Measurements from ENCODE around the gene DLK2.
"Not testable (repeated sequence)": the region's sequence is repeated elsewhere in the genome, so short reads cannot be mapped to it uniquely, and the experiment has no call there.

DLK2 gene

DNA sequence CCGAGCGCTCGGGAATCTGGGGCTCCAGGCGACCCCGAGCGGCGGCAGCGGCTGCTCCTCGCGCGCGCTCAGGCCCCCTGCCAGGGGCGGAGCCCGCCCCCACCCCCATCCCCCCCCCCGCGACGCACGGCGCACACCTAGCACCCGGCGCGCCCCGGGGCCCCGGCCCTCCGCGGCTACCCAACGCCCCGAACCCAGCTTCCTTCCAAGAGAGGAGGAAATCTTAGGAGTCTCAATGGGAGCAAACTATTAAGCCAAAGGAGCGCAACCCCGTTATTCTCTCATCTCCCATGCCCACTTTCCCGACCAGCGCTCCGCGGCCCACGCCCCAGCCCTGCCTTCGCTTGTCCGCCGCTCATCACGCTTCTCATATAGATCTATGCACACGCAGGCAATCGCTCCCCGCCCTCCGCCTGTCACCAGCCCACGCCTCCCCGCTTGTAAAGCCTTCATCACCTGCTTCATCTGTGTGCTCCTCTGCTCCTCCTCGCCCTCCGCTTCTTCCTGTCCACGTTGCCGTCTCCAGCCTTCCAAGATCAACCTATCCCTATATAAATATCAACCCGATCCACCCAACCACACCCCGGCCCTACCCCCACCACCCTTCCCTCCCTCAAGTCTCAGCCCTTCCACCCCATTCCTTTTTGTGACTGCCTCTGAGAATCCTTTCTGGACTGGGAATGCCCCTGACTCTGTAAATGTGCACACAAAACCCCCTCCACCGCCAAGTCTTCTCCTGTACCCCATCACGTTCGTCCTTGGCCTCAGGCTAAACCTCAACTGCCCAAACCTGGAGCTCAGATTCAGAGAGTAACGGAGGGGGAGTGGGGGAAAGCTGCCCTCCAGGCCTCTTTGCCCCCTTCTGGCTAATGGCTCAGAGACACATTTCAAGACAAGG is at the start of gene DLK2:
Gene DLK2 (minus strand): TSS at position 18 of the 898 bp plus-strand sequence. CDS start 723 bp downstream, outside the sequence.
- no peak for DNase-seq (ENCODE audit: low read depth)

- DNase-seq (ENCODE audit: low read depth) = no peak
These were observed 48.1 kb upstream of the DLK2 start for GRCh38 chr6:43503443-43503842.

DNA sequence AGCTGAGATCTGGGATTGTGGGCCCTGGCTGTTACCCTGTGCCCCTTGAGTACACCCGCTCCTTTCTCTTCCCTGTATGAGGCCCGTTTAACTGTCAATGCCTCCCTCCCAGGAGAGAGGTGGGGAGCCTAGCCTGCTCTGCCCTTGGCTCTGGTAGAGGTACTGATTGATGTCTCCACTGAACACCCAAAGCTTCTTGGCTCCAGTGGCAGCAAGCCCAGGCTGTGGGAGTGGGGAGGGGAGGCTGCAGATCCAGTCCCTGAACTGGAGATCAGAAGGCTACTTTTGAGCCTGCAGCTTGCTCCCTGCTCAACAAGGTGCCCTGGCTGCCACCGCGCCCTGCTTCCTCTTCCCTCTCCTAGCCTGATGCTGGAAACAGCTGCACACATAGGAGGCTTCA is 47.3 kb upstream of the DLK2 start:
- DNase-seq (ENCODE audit: low read depth) = no peak

DNA sequence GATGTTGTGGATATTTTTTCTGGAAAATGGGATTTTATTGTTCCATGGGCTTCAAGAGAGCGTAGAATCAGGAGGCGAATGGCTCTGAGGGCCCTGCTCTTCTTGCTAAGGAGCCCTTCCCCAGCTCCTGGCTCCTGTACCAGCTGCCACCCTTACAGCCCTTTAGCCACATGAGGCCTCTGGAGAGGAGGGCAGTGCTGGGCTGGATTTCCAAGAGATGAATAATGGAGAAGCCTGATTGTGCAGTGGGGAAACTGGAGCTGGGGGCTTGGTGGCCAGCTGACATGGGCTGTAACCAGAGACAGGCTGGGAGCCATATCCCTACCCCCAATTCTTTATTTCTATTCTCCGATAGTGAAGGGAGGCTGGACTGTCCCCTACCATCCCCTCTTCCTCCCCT is 45.6 kb upstream of the DLK2 start:
- no peak for DNase-seq (ENCODE audit: low read depth)

DNA sequence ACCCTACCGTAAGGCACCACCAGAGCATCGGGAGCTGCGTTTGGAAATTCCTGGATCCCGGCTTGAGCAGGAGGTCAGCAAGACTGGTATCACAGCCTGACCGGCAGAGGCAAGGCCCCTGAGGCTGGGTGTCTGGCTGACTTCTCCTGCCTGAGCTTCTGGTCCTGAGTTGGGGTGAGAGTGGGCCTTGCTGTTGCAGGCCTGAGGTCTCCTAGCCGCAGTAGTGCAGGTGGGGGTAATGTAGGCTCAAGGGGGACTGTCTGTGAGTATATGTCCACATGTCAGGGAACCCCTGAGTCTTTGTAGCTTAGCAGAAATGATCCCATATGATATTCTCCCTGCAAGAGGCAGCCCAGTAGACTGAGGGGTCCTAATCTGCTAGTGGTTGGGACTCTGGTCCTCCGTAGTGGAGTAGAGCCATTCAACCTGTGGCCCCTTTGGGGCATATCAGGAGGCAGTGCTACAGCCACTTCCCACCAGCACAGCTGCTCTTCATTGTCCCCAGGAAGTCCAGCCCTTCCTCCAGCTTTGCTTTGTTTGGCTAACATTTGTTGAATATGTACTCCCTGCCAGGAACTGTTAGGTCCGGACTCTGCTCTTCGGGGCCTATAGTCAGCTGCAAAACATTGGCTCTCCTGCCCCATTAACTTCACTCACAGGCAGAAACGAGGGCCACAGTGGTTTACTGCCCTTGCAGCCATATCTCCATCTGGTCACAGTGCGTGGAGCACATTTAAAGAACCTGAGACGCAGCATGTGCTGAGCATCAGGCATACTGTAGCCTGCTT is 43.9 kb upstream of the DLK2 start:
- no peak for DNase-seq (ENCODE audit: low read depth)

GRCh38 chr6:43498291-43498690 is 42.9 kb upstream of the DLK2 start:
- DNase-seq (ENCODE audit: low read depth) = not testable (repeated sequence)

DNA sequence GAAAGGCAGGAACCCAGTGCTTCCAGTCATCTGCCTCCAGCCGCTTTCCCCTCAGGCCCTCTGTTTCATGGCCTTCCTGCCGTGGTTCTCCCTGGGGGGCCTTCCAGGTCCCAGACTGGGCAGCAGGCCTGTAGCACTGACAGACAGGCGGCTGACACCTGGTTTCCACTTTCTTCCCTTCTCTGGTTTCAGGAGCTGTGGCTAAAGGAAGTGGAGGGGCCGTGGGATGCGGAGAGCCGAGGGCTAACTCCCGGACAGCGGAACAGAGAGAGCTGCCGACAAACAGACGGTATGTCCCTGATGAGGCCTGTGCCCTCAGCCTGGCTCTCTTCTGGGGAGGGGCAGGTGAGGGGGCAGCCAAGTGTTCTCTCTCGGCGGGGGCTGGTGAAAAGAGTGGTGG is 42.3 kb upstream of the DLK2 start:
- DNase-seq (ENCODE audit: low read depth) = no peak

GRCh38 chr6:43497129-43497396 is 41.7 kb upstream of the DLK2 start:
- DNase-seq (ENCODE audit: low read depth) = no peak

GRCh38 chr6:43496370-43497128 is 41.2 kb upstream of the DLK2 start:
- peak; percentile 44 for DNase-seq (ENCODE audit: low read depth)

DNA sequence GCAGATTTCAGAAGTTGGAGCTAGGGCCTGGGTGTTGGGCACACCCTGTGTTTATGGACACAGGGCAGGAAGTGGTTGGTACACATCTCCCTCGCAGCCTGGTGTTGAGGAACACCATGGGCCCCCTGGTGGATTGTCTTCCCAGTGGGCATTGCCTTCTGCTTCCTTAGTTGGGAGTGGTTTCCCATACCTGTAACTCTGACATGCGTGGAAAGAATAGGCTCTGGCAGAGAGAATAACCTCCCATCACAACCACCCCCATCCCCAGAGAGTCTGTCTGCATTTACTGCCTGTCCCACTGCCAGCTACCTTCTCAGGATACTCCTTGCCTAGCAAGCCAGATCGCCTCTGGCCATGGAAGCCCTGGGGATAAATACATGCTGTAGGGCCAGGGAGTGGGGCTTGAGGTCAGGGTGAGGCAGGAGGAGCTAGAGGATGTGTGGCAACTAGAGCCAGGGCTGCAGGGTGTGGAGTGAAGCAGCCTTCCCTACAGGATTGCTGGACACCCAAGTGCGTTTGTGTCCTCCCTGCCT is 40.1 kb upstream of the DLK2 start:
- no peak for DNase-seq (ENCODE audit: low read depth)

GRCh38 chr6:43494766-43495165 is 39.4 kb upstream of the DLK2 start:
- no peak for DNase-seq (ENCODE audit: low read depth)

DNA sequence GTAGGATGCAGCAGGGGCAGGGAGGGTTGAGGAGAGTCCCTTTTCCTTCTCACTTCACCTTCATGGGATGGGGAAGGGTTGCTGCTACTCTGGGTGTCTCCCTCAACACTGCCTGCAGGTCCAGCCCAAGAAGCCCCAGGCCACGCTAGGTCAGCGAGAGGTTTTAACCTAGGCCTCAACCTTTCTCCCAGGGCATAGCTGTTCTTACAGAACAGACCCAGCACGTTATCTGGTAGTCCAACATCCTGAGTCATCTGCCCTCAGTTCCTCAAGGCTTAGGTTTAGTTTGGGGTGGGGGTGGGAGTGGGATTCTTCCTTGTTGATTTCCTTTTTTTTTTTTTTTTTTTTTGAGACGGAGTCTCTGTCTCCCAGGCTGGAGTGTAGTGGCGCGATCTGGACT is 39.0 kb upstream of the DLK2 start:
- DNase-seq (ENCODE audit: low read depth) = no peak

- DNase-seq (ENCODE audit: low read depth) = no peak
These were observed 38.5 kb upstream of the DLK2 start for GRCh38 chr6:43493833-43494232.

DNA sequence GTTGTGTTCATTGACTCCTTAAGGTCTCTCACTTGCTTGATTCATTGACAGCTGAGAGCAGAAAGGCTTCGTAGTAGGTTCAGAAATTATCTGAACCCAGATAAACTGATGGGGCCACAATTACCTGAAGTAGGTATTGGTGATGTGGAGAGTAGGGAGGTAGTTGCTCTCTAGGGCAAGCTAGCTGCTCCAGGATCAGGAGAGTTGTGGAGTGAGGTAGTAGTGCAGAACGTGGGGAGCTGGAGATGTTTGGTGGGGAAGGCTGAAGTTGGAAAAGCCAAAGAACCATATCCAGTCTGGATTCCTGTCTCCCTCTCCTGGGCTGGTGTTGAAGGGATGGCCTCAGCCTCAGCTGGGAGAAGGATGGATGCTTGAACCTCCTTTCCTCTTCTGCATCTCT is 37.9 kb upstream of the DLK2 start:
- no peak for DNase-seq (ENCODE audit: low read depth)

DNA sequence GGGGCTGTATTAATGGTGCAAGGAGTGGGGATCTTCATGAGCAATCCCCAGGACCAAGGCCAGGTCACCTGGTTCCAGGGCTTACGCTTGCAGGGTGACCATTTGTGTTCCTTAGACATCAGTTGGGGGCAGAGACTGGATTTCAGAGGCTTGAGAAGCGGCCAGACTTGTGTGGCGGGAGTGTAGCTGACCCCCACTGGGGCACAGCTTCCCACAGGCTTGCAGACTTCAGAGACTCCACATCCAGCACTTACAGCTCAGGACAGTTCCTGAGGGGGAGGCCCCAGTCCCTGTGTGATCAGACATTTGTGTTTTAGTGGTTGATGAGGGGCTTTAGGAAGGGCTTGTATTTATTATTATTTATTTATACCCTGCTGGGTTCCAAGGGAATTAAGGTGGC is 37.3 kb upstream of the DLK2 start:
- DNase-seq (ENCODE audit: low read depth) = peak; percentile 18

GRCh38 chr6:43491750-43492661 is 36.7 kb upstream of the DLK2 start:
- peak; percentile 68 for DNase-seq (ENCODE audit: low read depth)

DNA sequence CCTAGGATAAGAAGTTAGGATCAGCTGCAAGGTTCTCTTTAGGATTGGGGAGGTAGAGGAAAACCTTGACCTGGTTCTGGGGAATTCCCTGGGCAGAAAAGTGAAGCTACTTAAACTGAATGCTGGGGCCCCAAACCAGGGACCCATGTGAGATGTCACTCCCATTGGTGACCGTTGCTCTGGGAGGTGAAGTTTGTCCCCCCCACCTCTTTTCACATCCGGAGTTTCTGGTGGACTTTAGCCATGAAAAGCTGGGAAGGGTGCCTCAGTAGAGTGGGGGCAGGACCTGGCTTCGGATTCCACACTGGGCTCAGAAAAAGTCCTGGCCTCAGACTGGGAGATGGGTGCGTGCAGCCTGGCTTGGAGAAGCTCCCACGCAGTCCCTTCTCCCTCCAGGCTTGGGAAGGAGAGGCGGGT is 35.2 kb upstream of the DLK2 start:
- no peak for DNase-seq (ENCODE audit: low read depth)

DNA sequence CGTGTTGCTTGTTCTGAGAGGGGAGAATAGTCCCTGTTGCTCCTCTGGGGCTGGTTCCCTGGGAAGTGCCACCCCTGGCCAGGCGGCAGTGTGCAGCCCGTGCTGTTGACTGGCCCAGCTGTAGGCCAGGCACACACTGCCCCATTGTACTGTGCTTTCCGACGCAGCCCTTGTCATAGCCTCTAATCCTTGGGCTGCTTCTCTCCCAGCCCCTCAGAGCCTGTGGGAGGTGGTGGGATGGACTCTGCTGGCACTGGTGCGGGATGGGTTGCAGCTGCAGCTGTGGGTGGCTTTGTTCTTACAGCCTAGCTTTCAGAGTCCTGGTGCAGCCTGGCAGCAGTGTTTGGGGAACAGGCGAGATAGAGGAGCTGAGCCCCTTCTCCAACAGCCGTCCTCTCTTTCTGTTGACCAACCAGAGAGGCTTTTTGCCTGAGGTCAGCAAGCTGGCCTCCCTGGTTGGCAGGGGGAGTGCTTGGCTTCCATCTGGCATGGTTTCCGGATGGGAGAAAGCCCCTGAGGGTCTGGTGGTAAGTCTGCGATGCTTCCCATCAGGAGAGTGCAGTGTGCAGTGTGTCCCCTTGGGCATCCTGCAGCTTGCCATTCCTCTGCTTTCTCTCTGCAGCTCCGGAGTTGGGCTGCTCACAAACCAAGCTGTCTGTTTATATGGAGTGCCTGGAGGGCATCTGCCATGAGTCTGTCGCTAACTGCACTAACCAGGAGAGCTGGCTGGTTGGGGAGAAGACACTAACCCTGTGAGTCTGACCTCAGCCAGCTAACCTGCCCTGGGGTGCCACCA is 34.1 kb upstream of the DLK2 start:
- DNase-seq (ENCODE audit: low read depth) = no peak

DNA sequence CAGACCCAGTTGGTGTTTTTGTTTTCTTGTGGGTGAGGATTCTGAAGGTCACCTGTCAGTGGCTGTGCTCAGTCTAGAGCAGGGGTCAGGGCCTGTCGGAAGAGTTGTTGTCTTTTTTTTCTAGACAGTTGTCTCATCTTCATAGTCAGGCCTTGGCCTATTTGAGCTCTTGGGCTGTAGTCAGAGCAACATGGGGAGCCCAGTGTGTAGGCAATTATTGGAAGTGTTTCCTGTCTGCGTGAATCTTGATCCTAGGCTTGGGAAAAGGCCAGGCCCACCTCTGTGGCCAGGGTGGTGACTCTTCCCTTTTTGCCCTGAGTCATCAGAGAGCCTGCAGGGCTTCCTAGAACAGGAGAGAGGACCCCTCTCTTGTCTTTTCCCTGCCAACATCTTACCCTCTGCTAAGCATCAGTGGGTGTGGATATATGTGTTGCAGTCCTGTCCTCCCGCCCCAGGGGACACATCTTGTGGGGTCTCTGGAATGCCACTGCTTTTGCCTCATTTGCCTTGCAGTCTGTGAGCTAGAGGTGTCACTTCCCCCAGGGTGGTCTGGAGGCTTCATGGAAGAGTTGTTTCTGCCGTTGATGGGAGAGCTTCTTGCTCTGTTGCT is 33.4 kb upstream of the DLK2 start:
- no peak for DNase-seq (ENCODE audit: low read depth)

DNA sequence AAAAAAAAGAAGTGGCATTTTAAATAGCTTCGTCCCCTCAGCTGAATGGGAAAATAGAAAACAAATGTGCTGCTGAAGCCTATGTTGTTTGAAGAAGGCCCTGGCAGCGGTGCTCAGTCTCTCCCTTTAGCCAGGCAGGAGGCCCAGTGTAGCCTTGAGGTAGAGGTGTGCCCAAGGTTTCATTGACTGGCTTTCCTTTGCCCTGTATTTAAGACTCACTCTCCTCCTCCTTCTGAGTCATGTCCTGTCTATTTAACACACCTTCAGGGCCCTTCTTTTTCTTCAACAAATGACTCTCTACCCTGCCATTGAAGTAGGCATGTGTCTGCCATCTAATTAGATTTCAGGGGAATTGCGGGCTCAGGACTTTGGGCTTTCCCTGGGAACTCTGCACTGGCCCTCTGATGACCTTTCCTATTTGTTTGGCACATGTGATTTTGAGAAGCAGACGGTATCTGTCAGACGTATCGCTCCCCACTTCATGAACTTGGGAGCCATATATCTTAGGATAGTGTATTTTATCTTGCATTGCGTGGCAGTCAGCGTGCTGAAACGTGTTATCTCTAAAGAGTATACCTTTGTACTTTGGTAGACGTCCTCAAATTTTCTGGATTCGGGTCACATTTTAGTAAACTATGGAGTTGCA is 26.4 kb upstream of the DLK2 start:
- DNase-seq (ENCODE audit: low read depth) = no peak
